GM19099 (cell line): ENCODE data around the gene GRB10.

ENCODE experiments used
- POLR2A ChIP-seq: IDR thresholded peaks from 3 replicates; pipeline ENCODE4 v1.6.1; 2011; ENCODE audit warnings: low read depth; ENCODE audit not compliant: insufficient read length; ENCODE audit errors: extremely low read depth

The GRB10 gene

GRCh38 chr7:50626286-50626685 lies 156.4 kb downstream of the GRB10 start:
- TF ChIP-seq POLR2A = no peak

- TF ChIP-seq POLR2A = no peak
These were observed 157.3 kb downstream of the GRB10 start for GRCh38 chr7:50625360-50625759.

- TF ChIP-seq POLR2A = no peak
These were observed 159.9 kb downstream of the GRB10 start for GRCh38 chr7:50622821-50623220.

GRCh38 chr7:50621973-50622490 lies 160.7 kb downstream of the GRB10 start:
- no peak for TF ChIP-seq POLR2A

GRCh38 chr7:50621206-50621605 lies 161.5 kb downstream of the GRB10 start:
- no peak for TF ChIP-seq POLR2A

- no peak for TF ChIP-seq POLR2A
These were observed 162.3 kb downstream of the GRB10 start for GRCh38 chr7:50620433-50620832.

GRCh38 chr7:50619684-50620083 lies 163.0 kb downstream of the GRB10 start:
- no peak for TF ChIP-seq POLR2A

- no peak for TF ChIP-seq POLR2A
These were observed 164.4 kb downstream of the GRB10 start for GRCh38 chr7:50618281-50618680.

GRCh38 chr7:50615519-50616080 lies 167.1 kb downstream of the GRB10 start:
- TF ChIP-seq POLR2A = no peak

GRCh38 chr7:50614721-50615518 lies 167.8 kb downstream of the GRB10 start:
- TF ChIP-seq POLR2A = no peak

GRCh38 chr7:50613473-50613872 lies 169.2 kb downstream of the GRB10 start:
- TF ChIP-seq POLR2A = no peak

- no peak for TF ChIP-seq POLR2A
These were observed 170.0 kb downstream of the GRB10 start for GRCh38 chr7:50612704-50613103.

GRCh38 chr7:50610521-50611277 lies 172.0 kb downstream of the GRB10 start:
- TF ChIP-seq POLR2A = no peak

- TF ChIP-seq POLR2A = no peak
These were observed 174.3 kb downstream of the GRB10 start for GRCh38 chr7:50608196-50608906.
